Stimulated activated CD8-positive, alpha-beta memory T cell treated with anti-CD3 and anti-CD28 coated beads, Interleukin-15, amount 100 ng/mL, for 48 hours (primary cell): Measurements from ENCODE around the gene ZNF132.
"Not testable (repeated sequence)": the region's sequence is repeated elsewhere in the genome, so short reads cannot be mapped to it uniquely, and the experiment has no call there.

ENCODE experiments used
- DNase-seq, 2 donors: peaks; one replicate each; pipeline ENCODE4 v3.0.0-alpha.2; 2020; ENCODE audit warnings: low read depth in 2 of 2

ZNF132 gene

DNA sequence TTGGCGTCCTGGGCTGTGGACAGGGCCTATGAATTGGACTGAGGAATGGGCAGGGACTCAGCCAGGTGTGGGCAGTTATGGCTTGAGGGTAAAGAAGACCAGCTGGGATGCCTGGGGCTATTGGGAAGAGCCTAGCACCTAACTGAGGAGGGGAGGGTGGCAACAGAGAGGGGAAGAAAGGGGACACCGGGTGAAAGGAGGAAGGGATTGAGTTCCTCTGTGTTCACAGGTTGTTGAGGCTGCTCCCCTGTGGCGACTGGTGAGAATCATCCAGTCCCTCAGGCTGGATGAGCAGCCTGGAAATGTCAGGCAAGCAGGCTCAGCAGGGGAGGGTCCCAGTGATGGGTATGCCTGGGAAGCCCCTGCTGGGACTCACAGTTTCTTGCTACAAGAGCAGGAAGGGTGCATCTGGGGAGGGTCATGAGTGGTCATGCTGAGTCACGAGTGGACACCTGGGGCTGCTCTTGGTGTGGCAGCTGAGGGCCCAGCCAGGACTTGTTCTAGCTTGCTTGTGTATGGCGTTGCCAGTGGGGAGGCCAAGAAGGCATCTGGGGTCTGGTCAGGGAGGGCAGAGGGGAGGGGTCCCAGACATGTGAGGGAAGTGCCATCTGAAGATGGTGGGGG is 28.4 kb upstream of the ZNF132 start:
- DNase-seq, result no peak

- peak; percentile 97 to 98 for DNase-seq
Observed at GRCh38 chr19:58466760-58467589, 27.0 kb upstream of the ZNF132 start, which contains the start of gene ZNF324. TSS of gene ZNF324 (plus strand) at chr19:58467080. CDS start at chr19:58469186, 2,106 bp downstream.

DNA sequence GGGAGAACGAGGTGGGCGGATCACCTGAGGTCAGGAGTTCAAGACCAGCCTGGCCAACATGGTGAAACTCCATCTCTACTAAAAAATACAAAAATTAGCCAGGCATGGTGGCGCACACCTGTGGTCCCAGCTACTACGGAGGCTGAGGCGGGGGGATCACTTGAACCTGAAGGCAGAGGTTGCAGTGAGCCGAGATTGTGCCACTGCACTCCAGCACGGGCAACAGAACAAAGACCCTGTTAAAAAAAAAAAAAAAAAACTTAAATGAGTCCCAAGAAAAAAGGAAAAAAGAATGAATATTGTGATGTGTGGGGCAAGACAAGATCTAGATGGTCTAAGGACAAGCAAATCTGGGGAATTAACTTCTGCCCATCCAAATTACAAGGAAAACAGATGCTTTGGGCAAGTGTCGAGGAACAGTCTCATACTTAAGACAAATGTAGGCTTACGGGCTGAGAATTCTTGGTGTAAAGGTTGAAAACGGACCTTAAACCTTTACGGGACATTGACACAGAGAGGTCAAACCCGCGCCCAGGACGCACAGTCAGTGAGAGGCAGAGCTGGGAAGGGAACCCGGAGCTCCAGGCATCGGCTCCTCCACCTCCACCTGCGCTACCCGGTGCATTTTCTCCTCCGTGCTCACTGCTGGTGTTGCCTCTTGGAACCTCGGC is 26.3 kb upstream of the ZNF132 start:
- no peak for DNase-seq

DNA sequence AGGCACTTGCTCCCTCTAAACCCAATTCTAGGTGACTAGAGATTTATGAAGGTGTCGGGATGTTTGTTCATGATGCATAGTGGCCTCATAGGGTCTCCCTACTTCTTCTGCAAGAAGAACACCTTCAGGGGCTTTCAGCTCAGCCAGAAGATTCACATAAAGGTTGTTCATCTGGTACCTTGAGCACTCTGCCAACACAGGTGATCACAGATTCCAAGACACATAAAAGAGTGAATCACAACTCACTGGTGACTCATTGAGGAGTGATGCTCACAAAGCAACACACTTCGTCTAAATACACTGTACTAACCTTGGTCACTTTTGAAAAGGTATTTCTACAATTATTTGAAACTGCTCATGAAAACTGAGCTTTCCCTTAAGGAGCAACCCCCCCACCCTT is 20.1 kb upstream of the ZNF132 start:
- DNase-seq, result no peak

- DNase-seq, result no peak
Observed at GRCh38 chr19:58456111-58456510, 16.2 kb upstream of the ZNF132 start.

- no peak for DNase-seq
Observed at GRCh38 chr19:58455306-58455705, 15.4 kb upstream of the ZNF132 start.

- no peak for DNase-seq
Observed at GRCh38 chr19:58453743-58454142, 13.8 kb upstream of the ZNF132 start.

DNA sequence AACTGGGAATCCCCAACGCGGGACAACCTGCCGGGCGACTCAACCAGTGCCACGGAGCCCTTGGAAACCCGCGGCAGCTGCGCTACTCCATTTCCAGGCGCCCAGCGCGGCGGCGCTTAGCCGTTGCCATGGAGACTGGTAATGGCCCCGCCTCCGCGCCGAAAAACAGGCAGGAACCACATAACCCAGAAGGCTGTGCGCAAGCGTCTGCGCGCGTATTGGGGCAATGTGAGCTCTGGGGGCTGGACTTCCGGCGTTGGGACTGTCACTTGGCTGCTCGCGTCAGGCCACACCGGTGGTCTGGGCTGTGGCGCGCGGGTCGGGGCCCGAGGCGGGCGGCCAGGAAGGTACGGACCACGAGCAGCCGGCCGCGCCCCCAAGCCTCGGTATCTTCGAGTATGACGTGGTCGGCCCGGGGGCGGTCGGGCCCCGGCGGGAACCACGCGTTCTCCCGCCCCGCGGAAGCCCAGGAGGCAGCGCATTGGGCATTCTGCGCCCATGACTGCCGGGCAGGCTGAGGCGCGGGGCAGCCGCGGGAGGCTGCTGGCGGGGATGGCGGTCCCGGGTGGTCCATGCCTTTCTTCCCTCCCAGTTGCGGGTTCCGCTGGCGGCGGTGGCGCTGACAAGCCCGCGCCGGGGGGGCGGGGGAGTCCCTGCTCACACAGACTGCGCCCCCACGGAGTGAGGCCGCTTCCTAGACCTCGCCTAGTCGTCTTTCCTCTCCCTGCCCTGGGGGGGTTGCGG is 11.6 kb upstream of the ZNF132 start, which contains the start of gene ZNF324B:
Gene ZNF324B, plus strand, starts transcription at position 265 of the 744 bp plus-strand sequence. CDS start 2,080 bp downstream, outside the sequence.
- DNase-seq, result peak; percentile 94

GRCh38 chr19:58450856-58451357 is 11.0 kb upstream of the ZNF132 start:
- DNase-seq, result no peak

- not testable (repeated sequence) for DNase-seq
Observed at GRCh38 chr19:58449980-58450379, 10.0 kb upstream of the ZNF132 start.

DNA sequence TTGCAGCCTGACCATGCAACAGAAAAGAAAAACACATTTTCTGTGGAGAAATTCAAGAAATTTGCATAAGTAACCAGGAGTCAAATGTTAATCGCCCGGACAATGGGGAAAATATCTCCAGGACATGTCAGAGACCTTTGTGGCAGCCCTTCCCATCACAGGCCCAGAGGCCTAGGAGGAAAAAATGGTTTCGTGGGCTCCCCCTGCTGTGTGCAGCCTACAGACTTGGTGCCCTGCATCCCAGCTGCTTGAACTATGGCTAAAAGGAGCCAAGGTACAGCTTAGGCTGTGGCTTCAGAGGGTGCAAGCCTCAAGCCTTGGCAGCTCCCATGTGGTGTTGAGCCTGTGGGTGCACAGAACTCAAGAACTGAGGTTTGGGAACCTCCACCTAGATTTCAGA is 8.9 kb upstream of the ZNF132 start:
- DNase-seq, result not testable (repeated sequence)

GRCh38 chr19:58442986-58443385 is 3.0 kb upstream of the ZNF132 start:
- not testable (repeated sequence) for DNase-seq

DNA sequence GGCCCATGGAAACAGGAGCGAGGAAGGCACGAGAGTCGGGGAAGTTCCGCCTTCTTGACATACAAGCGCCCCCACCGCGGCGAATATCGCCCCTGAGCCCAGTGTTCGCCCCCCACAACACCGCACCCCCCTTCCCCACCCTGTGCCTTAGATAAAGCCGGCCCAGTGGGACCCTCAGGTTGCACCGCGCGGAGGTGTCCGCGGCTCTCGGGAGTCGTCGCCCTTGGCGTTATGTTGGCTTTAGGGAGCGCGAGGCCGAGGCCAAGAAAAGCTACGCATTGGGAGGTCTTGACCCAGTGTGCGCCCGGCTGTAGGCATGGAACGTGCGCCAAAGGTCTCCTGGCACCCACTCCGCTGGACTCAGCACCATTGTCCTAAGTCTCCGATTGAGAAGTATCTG is 603 bp upstream of the ZNF132 start:
- no peak for DNase-seq

GRCh38 chr19:58434217-58434616 is 5.7 kb downstream of the ZNF132 start:
- DNase-seq, result no peak

DNA sequence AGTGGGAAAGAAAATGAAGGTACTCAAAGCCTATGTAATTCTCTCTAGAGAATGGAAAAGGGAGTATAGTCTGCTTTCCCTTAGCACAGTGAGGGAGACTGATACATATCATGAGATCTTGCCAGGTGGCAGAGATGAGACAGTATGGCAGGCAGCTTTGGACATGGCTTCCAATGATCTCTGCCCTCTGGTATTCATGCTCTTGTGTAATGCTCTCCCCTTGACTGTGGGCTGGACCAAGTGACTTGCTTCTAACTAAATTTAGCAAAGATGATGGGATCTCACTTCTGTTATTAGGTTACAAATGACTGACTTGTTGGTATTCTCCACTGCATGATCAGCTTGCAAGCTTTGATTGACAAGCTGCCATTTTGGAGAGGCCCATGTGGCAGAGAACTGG is 10.2 kb downstream of the ZNF132 start:
- no peak for DNase-seq

DNA sequence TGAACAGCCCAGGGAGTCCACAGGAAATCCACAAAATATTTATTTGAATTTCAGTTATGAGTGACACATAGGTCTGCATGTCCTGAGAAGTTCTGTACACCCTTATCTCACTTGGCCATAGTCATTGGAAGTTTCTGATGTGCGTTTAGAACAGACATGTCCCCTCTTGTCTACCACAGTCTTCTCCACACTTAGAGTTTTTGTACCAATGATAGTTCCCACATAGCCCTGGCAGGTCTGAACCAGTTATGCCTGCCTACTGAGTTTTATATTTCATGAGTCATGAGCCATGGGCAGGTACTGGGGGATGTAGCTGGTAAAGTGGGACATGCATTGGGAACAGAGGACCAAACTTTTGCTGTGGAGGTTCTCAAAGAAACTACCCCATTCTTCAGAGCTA is 11.3 kb downstream of the ZNF132 start:
- DNase-seq, result no peak

- DNase-seq, result no peak
Observed at GRCh38 chr19:58417071-58417470, 22.9 kb downstream of the ZNF132 start.

DNA sequence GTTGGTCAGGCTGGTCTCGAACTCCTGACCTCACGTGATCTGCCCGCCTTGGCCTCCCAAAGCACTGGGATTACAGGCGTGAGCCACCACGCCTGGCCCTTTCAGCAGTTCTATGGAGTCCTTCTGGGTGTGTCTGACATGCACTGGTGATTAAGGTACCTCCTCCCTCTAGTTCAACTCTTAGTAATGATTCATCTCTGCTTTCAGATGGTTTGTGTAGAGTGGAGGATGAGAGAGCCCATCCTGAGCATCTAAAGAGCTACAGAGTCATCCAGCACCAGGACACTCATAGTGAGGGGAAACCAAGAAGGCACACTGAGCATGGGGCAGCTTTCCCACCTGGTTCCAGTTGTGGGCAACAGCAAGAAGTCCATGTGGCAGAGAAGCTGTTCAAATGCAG is 23.3 kb downstream of the ZNF132 start:
- no peak for DNase-seq

- no peak for DNase-seq
Observed at GRCh38 chr19:58409010-58409790, 30.8 kb downstream of the ZNF132 start.

DNA sequence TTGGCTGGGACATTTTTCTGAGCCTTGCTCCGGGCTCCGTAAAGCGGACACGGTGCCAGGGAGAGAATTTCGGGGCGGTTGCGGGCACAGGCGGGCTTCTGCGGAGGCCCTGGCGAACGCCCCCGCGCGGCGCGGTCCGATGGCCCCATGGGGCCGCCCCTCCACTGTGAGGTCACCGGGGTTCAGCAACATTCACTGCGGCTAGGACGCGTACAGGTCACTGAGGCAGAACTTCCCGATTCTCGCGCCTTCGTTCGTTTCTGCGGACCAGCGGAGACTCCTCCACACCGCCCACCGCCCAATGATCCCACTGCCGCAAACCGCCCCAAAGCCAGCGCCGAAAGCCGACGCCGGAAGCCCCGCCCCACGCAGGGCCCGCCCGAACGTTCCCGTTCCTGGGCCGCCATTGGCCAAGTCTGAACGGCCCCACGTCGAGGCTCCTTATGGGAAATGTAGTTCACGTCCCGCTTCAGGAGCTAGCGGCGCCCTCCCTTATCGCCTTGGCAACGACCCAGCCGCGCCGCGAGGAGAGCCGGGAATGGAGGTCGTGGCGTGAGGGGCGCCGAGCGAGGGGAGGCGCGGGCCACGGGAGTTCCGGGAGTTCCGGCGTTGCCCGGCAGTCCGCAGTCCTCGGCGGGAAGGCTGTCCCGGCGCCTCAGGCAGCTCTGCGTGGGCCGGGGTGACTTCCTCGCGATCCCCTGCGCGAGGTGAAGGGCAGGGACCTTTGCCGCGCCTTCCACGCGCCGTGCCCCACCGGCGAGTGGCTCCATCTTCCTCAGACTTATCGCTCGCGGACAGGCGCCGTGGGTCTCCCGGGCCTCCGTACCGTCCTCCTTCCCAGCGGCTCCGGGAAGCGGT is 31.6 kb downstream of the ZNF132 start, which contains the start of gene ZNF584:
Gene ZNF584, plus strand, starts transcription at position 498 of the 858 bp plus-strand sequence. CDS start 499 bp downstream, outside the sequence.
- DNase-seq, result peak; percentile 94 to 95
